ENCODE results near the gene CIDEC. TPM values are rescaled to one million over a fixed set of nuclear protein-coding genes. Genes with fewer than 3 reads are reported as not detected.

The CIDEC gene
- total and polyA plus RNA-seq, 9 of the 15 experiments (the other 6 are each of a cell fraction or from before 2014, with no cell fraction given): not detected

GRCh38 chr3:9916734-9917680 lies 37.0 kb upstream of the CIDEC start, which contains the start of gene IL17RC:
Gene IL17RC, plus strand, starts transcription at chr3:9917098. Its CDS starts 218 bp downstream, at chr3:9917316.
- H3K4me3 ChIP-seq: peak within 1 kb of the TSS; percentile 39
- no peaks in the 10 kb centered on the region for H4K20me1 ChIP-seq (replicated peaks; ENCODE audit: control insufficient read depth, insufficient read depth, low read length)
- H3K27me3 ChIP-seq (ENCODE audit: control insufficient read depth in 2 of 2, insufficient read depth in 2 of 2, low read length in 2 of 2): no peaks in the 10 kb centered on the region
- TSS peak; percentile 74 for BruUV-seq (replicated peaks)
- ChIA-PET CTCF (ENCODE audit: low intra/inter-chr PET ratio) (no interaction called here), POLR2A (interaction anchor here (0.7 to 1.9 kb wide), 12 partner anchors 8 to 140 kb away, joined by 3 to 8 read pairs (median 3); partner anchors contain the start of gene CRELD1)
- in situ Hi-C loops (cut with MboI) (no loop called here), intact Hi-C loops (cut with micrococcal nuclease) (loop anchor here (5.0 kb wide), 1 partner anchor 55 kb away; no protein-coding TSS in a partner anchor)
- no peaks in the 10 kb centered on the region for H3K9me3 ChIP-seq (replicated peaks; ENCODE audit: control insufficient read depth, insufficient read depth, low read depth, low read length)
- peak; percentile 95 for ATAC-seq
- peak within 1 kb of the TSS; percentile 94 for H2AFZ ChIP-seq (ENCODE audit: low read depth, low read length)
- H3K36me3 ChIP-seq (ENCODE audit: control insufficient read depth, insufficient read depth, low read length): no peaks in the 10 kb centered on the region
- H3K4me2 ChIP-seq (ENCODE audit: insufficient read depth, low read length): peak within 1 kb of the TSS; percentile 87
- 20% methylated on average over 19 of the region's 19 CpGs for WGBS (ENCODE audit: insufficient coverage, low coverage, missing lambda C conversion rate)
- DNase-seq (ENCODE audit: extremely low read depth in 1 of 4, low spot score in 3 of 4): peak; percentile 87 to 94 (median 92)
- H3K27ac ChIP-seq (ENCODE audit: extremely low read depth, low read depth, low read length): peak within 1 kb of the TSS; percentile 62; the same call in 2 of the 3 replicates
- peaks cover 22 to 41% of the 10 kb centered on the region in 2 experiments for H3K4me1 ChIP-seq (replicated peaks in 1 of 2; ENCODE audit: control insufficient read depth in 2 of 2, insufficient read depth in 2 of 2, low read length in 2 of 2)
- H3K9ac ChIP-seq (ENCODE audit: insufficient read depth in 1 of 2, low read depth in 2 of 2, low read length in 2 of 2): peak within 1 kb of the TSS; percentile 73 to 91
- no peaks in the 10 kb centered on the region for H3K79me2 ChIP-seq (ENCODE audit: control insufficient read depth, insufficient read depth, low read length)
- FAIRE-seq: peak; percentile 98
- H3K9me1 ChIP-seq (ENCODE audit: control insufficient read depth, insufficient read depth, low read length): peaks cover 3% of the 10 kb centered on the region
- TF ChIP-seq CEBPB (tag; IDR thresholded peaks at IDR 0.05) (no peak), POLR2B (IDR thresholded peaks at IDR 0.05; ENCODE audit: low read depth, partially characterized antibody) (peak; percentile 33), ZFP36 (IDR thresholded peaks at IDR 0.05; ENCODE audit: low read depth, low read length, partially characterized antibody) (peak; percentile 45), E2F1 (CRISPR knock-in tag; IDR thresholded peaks at IDR 0.05) (0 out of 2 replicates have a peak, but pooled peaks have one; percentile 34), GABPB1 (CRISPR knock-in tag; IDR thresholded peaks at IDR 0.05) (0 out of 2 replicates have a peak, but pooled peaks have one; percentile 39), SMARCE1 (IDR thresholded peaks at IDR 0.05) (0 out of 2 replicates have a peak, but pooled peaks have one; percentile 55), HDAC8 (tag; IDR thresholded peaks at IDR 0.05) (no peak), PML (IDR thresholded peaks at IDR 0.05; ENCODE audit: low read length) (peak; percentile 29; the same call in 1 of the 2 replicates), STAG1 (CRISPR knock-in tag; IDR thresholded peaks at IDR 0.05; ENCODE audit: borderline replicate concordance) (no peak), TFE3 (CRISPR knock-in tag; IDR thresholded peaks at IDR 0.05) (no peak), VEZF1 (CRISPR knock-in tag; IDR thresholded peaks at IDR 0.05) (peak; percentile 57; the same call in 1 of the 2 replicates), BRD9 (IDR thresholded peaks at IDR 0.05; ENCODE audit: low read depth, partially characterized antibody) (no peak), NR1H2 (CRISPR knock-in tag; IDR thresholded peaks at IDR 0.05) (no peak), EGR1 (conservative IDR thresholded peaks at IDR 0.05) (peak; percentile 82), TFAP4 (CRISPR knock-in tag; IDR thresholded peaks at IDR 0.05; ENCODE audit: borderline replicate concordance) (peak; percentile 88; the same call in 1 of the 2 replicates), KLF1 (tag; IDR thresholded peaks at IDR 0.05) (no peak)
